Measurements from ENCODE around the gene U2AF1.
"Not testable (repeated sequence)": the region's sequence is repeated elsewhere in the genome, so short reads cannot be mapped to it uniquely, and the experiment has no call there.

Gene U2AF1

DNA sequence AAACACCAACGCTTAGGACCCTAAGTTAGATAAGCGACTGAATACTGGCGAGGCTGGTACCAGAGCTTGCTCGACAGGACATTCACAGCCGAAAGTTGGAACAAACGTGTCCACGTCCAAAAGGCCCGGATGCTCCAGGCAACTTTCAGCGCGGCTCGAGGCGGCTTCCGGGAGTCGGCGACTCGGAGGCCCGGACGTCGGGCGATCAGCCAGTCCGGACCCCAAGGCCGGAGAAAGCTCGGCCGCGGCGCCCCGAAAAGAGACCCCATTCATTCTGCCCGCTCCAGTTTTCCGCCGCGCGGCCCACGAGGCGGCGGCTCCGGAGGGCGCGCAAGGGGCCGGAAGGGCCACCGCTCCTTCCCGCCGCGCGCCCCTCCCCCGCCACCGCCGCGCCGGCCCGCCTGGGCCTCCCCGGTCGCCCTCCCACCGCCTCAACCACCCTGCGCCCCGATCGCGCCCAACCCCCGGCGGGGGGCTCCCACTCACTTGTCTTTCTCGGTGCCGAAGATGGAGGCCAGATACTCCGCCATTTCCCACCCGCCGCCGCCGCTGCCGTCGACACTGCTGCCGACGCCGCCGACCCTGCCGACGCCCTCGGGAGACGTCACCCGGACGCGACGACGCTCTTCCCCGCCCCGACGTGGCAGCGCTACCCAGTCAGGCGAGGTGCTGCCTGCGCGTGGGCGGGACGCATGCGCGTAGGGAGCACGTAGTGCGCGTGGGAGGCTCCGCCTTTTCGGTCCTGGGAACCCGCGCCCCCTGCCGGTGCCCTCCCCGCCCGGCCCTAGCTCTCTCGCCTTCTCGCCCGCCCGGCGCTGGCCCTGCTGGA lies at the start of gene U2AF1:
Gene U2AF1, minus strand, starts transcription at position 606 of the 829 bp plus-strand sequence. Its CDS starts 76 bp downstream, at position 530.
- ATAC-seq (peak; percentile 91), DNase-seq (peak; percentile 64)

DNA sequence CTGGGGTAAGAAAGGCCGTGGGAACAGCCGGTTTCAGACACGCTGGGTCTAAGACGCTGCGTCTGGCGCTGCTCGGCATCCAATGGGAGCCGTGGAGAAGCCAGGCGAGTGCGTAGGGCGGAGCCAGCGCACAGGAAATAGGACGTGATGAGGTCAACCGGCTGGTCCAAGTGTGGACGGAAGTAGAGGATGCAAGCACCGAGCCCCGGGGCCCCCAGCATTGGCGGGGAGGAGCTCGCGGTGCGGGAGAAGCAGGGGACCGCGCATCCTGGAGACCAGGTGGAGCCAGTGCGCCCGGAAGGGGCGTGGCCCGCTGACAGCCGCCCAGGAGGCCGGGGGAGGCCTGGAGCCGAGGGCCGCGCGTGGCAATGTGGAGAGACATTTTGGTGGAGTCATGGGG lies 46.2 kb upstream of the U2AF1 start:
- ATAC-seq, DNase-seq: not testable (repeated sequence)

DNA sequence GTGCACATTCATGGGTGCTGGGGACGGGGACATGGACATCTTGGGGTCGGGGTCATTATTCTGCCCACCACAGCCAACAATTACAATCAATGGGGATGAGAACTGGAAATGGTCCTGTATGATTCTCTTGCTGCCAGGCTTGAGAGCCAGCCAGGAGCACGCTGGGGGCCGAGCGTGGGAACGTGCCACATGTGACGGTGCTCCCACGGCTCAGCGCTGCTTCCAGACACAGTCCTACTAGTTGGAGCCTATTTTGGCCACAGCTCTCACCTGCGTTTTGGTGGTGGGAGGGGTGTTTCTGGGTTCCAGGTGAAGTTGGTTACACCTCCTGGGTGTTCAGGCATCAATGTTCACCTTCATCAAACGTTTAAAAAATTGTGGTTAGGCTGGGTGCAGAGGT lies 42.0 kb upstream of the U2AF1 start:
- DNase-seq = not testable (repeated sequence)

GRCh38 chr21:43147999-43148398 lies 40.6 kb upstream of the U2AF1 start:
- not testable (repeated sequence) for DNase-seq, ATAC-seq

More for the DNA sequence above, 42.0 kb upstream of the U2AF1 start:
- not testable (repeated sequence) for ATAC-seq

- not testable (repeated sequence) for DNase-seq, ATAC-seq
These were observed 39.3 kb upstream of the U2AF1 start for GRCh38 chr21:43146637-43147036.

GRCh38 chr21:43141407-43141806 lies 34.0 kb upstream of the U2AF1 start:
- not testable (repeated sequence) for DNase-seq, ATAC-seq

DNA sequence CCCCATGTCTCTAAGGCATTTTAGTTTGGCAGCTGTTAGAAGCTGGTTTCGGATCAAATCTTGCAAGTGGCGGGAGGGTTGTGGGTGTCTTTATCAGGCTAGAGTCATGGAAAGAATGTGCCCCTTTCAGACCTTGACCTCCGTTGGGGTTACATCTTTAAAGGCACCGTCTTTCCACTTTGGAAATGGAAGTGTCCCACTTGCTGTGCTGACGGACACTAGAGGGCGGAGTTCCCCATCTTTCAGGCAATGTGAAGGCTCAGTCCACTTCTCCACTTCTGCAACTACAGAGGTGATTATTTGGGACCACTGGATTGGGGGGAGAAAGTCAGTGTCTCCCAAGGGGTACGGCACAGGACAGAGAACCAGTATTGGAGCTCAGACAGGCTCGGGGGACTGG lies 31.6 kb upstream of the U2AF1 start:
- not testable (repeated sequence) for DNase-seq, ATAC-seq

GRCh38 chr21:43134520-43134919 lies 27.1 kb upstream of the U2AF1 start:
- not testable (repeated sequence) for ATAC-seq, DNase-seq

DNA sequence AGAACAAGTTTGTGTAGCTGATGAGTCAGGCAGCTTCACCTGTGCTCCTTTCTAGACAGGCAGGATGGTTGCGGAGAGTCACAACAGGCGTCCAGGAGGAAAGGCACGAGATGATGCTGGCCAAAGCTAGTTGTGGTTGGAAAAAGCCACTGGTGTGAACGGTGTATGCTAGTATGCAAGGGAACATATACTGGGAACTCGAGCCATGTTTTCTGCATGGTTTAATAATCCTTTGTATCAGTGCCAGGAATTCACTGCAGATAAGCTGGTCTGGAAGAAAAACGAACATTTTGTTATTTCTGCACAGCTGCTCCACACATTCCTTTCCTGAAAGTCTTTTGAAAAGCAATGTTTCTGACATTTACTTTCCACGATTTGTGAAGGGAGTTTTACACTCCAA lies 22.7 kb upstream of the U2AF1 start:
- not testable (repeated sequence) for ATAC-seq, DNase-seq

GRCh38 chr21:43115956-43116355 lies 8.6 kb upstream of the U2AF1 start:
- ATAC-seq, DNase-seq: not testable (repeated sequence)

DNA sequence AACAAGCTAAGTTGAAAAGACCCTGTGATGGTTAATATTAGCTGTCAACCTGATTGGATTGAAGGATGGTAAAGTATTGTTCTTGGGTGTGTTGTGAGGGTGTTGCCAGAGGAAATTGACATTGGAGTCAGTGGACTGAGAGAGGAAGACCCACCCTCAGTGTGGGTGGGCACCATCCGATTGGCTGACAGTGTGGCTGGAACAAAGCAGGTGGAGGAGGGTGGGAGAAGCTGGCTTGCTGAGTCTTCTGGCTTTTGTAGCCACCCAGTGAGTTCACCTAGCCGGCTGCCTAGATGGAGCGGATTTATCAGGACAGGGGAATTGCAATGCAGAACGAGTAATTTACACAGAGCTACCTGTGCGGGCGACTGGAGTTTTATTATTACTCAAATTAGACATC lies 7.1 kb upstream of the U2AF1 start:
- not testable (repeated sequence) for ATAC-seq, DNase-seq

GRCh38 chr21:43109006-43109405 lies 1.6 kb upstream of the U2AF1 start:
- DNase-seq = not testable (repeated sequence)
- ATAC-seq = peak; percentile 42

GRCh38 chr21:43108177-43108576 lies 807 bp upstream of the U2AF1 start:
- ATAC-seq, DNase-seq: not testable (repeated sequence)

DNA sequence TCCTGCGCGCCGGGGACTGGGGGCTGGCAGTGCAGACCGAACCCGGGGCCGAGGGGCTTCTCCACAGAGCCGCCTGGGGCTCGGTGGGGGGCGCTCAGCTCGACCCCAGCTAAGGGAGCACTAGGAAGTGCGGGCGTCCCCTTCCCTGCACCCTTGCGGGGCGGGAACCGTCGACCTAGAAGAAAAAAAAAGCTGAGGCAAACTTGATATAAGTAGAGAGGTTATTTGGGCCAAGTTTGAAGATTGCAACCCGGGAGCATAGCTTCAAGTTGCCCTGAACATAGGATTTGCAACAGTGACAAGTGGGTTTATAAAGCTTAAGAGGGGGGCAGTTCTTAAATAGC lies 396 bp upstream of the U2AF1 start:
- ATAC-seq = not testable (repeated sequence)

DNA sequence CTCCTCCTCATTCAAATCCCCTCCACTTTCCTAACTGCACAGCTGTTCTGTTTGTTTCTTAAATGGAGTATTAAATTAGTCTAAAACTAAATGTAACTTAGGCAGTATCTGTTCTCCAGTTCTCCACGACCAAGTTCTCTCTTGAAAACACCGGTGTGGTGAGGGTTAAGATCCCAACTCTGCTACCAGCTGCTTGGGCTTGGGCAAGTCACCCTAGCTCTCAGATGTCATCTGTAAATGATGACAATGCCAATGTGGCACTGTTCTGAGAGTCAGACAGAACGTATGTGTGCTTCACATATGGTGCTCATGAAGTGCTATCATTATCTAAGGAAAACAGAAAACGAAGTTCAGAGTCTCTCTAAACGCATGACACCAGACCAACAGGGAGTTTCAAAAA lies 2.7 kb downstream of the U2AF1 start:
- not testable (repeated sequence) for DNase-seq

More for the DNA sequence above, 396 bp upstream of the U2AF1 start:
- not testable (repeated sequence) for DNase-seq

GRCh38 chr21:43102281-43102680 lies 5.1 kb downstream of the U2AF1 start:
- not testable (repeated sequence) for DNase-seq, ATAC-seq

More for the DNA sequence above, 2.7 kb downstream of the U2AF1 start:
- ATAC-seq = not testable (repeated sequence)

DNA sequence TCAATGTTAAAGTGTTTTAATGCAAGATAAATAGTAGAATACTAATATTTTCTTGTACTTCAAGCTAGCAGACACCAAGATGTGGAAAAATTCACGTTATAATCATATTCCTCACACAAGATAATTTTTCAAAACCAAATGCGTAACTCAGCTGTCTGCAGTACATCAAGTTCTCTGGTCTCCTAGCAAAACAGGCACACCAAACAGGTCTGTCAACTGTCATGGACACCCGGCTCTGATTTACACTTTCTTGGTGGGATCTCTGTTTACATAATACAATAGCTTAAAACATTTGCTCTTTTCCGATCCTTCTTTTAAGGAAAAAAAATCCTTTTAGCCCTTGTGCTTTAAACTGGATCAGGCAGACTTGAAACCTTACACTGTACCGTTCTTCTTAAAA lies 5.7 kb downstream of the U2AF1 start:
- DNase-seq, ATAC-seq: not testable (repeated sequence)

- ATAC-seq, DNase-seq: not testable (repeated sequence)
These were observed 6.4 kb downstream of the U2AF1 start for GRCh38 chr21:43101000-43101399.

GRCh38 chr21:43091979-43092614 lies 15.3 kb downstream of the U2AF1 start:
- not testable (repeated sequence) for DNase-seq, ATAC-seq

GRCh38 chr21:43090947-43091346 lies 16.4 kb downstream of the U2AF1 start:
- not testable (repeated sequence) for ATAC-seq

GRCh38 chr21:43089463-43089862 lies 17.9 kb downstream of the U2AF1 start:
- not testable (repeated sequence) for DNase-seq

More at GRCh38 chr21:43090947-43091346, 16.4 kb downstream of the U2AF1 start:
- not testable (repeated sequence) for DNase-seq

DNA sequence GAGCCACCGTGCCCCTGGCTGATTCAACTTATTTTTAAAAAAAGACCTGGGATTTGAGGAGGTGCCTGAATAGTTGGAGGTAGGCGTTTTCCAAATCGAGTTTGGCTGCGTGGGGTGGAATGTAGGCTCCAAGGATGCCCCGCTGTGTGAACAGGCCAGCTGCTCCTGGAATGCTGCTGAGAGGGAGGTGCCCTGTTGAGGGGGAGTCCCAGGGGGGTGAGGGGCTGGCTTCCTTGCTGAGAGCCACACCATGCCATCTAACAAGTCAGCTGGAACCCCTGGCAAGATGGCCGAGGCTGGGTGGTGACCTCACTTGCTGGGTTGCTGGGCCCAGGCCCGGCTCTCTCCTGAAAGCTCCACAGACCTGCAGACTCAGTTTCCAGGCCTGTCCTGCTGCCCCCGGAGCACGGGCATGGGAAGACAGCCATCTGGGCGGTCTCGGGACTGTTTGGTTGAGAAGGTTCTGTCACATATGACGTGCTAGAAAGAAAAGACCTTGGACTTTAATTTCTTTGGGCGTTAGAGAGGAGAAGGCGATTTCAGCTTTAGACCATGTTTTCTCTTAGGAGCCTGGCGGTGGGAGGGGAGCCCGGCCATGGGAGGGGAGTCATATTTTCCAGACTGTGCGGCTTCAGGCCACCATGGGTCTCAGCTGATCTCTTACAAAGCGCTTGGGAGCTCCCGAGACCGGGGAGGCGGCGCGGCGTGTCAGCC lies 24.6 kb downstream of the U2AF1 start:
- ATAC-seq, DNase-seq: not testable (repeated sequence)

More at GRCh38 chr21:43089463-43089862, 17.9 kb downstream of the U2AF1 start:
- not testable (repeated sequence) for ATAC-seq
